HepG2 (cell line): Measurements from ENCODE around the gene USE1. TPM values are rescaled to one million over a fixed set of nuclear protein-coding genes. Genes with fewer than 3 reads are reported as not detected.

ENCODE experiments used
- ADNP ChIP-seq: sonication (generic); formaldehyde crosslinking; IDR thresholded peaks from 2 replicates; pipeline ENCODE4 v1.4.0; 2020; ENCODE audit warnings: missing genetic modification reagents
- ARHGAP35 ChIP-seq: sonication (generic); formaldehyde crosslinking; IDR thresholded peaks from 2 replicates; pipeline ENCODE4 v1.9.0; 2022; ENCODE audit warnings: mild to moderate bottlenecking, inconsistent platforms, moderate library complexity, missing genetic modification reagents, borderline replicate concordance
- ARNTL ChIP-seq: sonication (generic); formaldehyde crosslinking; IDR thresholded peaks from 2 replicates; pipeline ENCODE4 v1.4.0; 2020; ENCODE audit warnings: mild to moderate bottlenecking, missing genetic modification reagents
- BCL3 ChIP-seq: sonication (generic); formaldehyde crosslinking; IDR thresholded peaks from 2 replicates; pipeline ENCODE4 v1.5.1; 2020; ENCODE audit warnings: mild to moderate bottlenecking, missing genetic modification reagents, moderate library complexity
- CC2D1A ChIP-seq: sonication (generic); formaldehyde crosslinking; IDR thresholded peaks from 2 replicates; pipeline ENCODE4 v1.8.1; 2023; ENCODE audit warnings: mild to moderate bottlenecking, missing genetic modification reagents
- EEA1 ChIP-seq: sonication (generic); formaldehyde crosslinking; IDR thresholded peaks from 2 replicates; pipeline ENCODE4 v1.5.1; 2020; ENCODE audit warnings: mild to moderate bottlenecking, missing genetic modification reagents, borderline replicate concordance
- KAT8 ChIP-seq: IDR thresholded peaks from 2 replicates; pipeline ENCODE4 v1.6.1; 2016; ENCODE audit warnings: missing genetic modification reagents, missing compliant biosample characterization
- NFKBIZ ChIP-seq: IDR thresholded peaks from 2 replicates; pipeline ENCODE4 v1.6.1; 2018; ENCODE audit warnings: missing genetic modification reagents, missing compliant biosample characterization
- PRDM4 ChIP-seq: sonication (generic); formaldehyde crosslinking; IDR thresholded peaks from 2 replicates; pipeline ENCODE4 v1.9.0; 2021; ENCODE audit warnings: missing genetic modification reagents, borderline replicate concordance
- RXRA ChIP-seq: sonication (generic); formaldehyde crosslinking; IDR thresholded peaks from 2 replicates; pipeline ENCODE4 v1.5.1; 2020; ENCODE audit warnings: missing genetic modification reagents
- SIN3A ChIP-seq: IDR thresholded peaks from 2 replicates; pipeline ENCODE4 v1.6.1; 2011; ENCODE audit warnings: low read depth, mild to moderate bottlenecking, control low read depth, low read length, borderline replicate concordance
- SP2 ChIP-seq: sonication (generic); formaldehyde crosslinking; IDR thresholded peaks from 2 replicates; pipeline ENCODE4 v1.5.1; 2020; ENCODE audit warnings: mild to moderate bottlenecking, missing genetic modification reagents
- TBX3 ChIP-seq: fragments of 450-650 bp; IDR thresholded peaks from 2 replicates; pipeline ENCODE4 v1.6.1; 2017; ENCODE audit warnings: antibody characterized with exemption, mild to moderate bottlenecking, inconsistent platforms, borderline replicate concordance
- ZBTB7A ChIP-seq: sonication (generic); formaldehyde crosslinking; IDR thresholded peaks from 2 replicates; pipeline ENCODE4 v1.8.0; 2022; ENCODE audit warnings: mild to moderate bottlenecking, missing genetic modification reagents
- ZFP1 ChIP-seq: IDR thresholded peaks from 2 replicates; pipeline ENCODE4 v1.6.1; 2016
- ZNF263 ChIP-seq: sonication (generic); formaldehyde crosslinking; IDR thresholded peaks from 2 replicates; pipeline ENCODE4 v1.4.0; 2020; ENCODE audit warnings: missing genetic modification reagents
- ZNF274 ChIP-seq: sonication (generic); formaldehyde crosslinking; IDR thresholded peaks from 2 replicates; pipeline ENCODE4 v1.5.1; 2020; ENCODE audit warnings: mild to moderate bottlenecking, missing genetic modification reagents
- ZSCAN9 ChIP-seq: IDR thresholded peaks from 2 replicates; pipeline ENCODE4 v1.6.1; 2016; ENCODE audit warnings: borderline replicate concordance
- polyA plus RNA-seq, 8 experiments: library from polyadenylated mRNA; depleted of rRNA in 3 of 8; stranded (reverse) in 7 of 8; unstranded in 1 of 8; fragments of >200 nt; fragmentation: Illumina TruSeq in 4 of 8; extraction: Trizol in 4 of 8; gene quantifications; 2 replicates each; pipeline versions ENCODE4 v1.2.1 to v1.2.3, GENCODE V29; 2011 to 2016; ENCODE audit warnings: low read depth in 4 of 8, missing spikeins in 1 of 8, mixed read lengths in 1 of 8; ENCODE audit not compliant: insufficient read depth in 1 of 8
- total RNA-seq, 5 experiments: library from RNA; depleted of rRNA; stranded (reverse); fragments of >200 nt; fragmentation: Illumina TruSeq; extraction: Trizol; gene quantifications; 2 replicates each; pipeline ENCODE4 v1.2.3, GENCODE V29; 2016; ENCODE audit warnings: low read depth in 1 of 5
- TF ChIP-seq, protein P1 (sequence below): sonication (generic); formaldehyde crosslinking; IDR thresholded peaks from 2 replicates; pipeline ENCODE4 v1.4.0; 2020; ENCODE audit warnings: mild to moderate bottlenecking, missing genetic modification reagents
- TF ChIP-seq, protein P2 (sequence below): sonication (generic); formaldehyde crosslinking; IDR thresholded peaks from 2 replicates; pipeline ENCODE4 v1.8.1; 2023; ENCODE audit warnings: missing genetic modification reagents, mild to moderate bottlenecking, borderline replicate concordance
- TF ChIP-seq, protein P3 (sequence below): IDR thresholded peaks from 2 replicates; pipeline ENCODE4 v1.6.1; 2016; ENCODE audit warnings: mild to moderate bottlenecking
- TF ChIP-seq, protein P4 (sequence below): sonication (generic); formaldehyde crosslinking; IDR thresholded peaks from 2 replicates; pipeline ENCODE4 v1.4.0; 2020; ENCODE audit warnings: mild to moderate bottlenecking, low read depth, missing genetic modification reagents

The USE1 gene
- total and polyA plus RNA-seq, 2 of the 13 experiments (the other 11 are each of a cell fraction or from before 2014, with no cell fraction given): 9.9 to 17.6 TPM

DNA sequence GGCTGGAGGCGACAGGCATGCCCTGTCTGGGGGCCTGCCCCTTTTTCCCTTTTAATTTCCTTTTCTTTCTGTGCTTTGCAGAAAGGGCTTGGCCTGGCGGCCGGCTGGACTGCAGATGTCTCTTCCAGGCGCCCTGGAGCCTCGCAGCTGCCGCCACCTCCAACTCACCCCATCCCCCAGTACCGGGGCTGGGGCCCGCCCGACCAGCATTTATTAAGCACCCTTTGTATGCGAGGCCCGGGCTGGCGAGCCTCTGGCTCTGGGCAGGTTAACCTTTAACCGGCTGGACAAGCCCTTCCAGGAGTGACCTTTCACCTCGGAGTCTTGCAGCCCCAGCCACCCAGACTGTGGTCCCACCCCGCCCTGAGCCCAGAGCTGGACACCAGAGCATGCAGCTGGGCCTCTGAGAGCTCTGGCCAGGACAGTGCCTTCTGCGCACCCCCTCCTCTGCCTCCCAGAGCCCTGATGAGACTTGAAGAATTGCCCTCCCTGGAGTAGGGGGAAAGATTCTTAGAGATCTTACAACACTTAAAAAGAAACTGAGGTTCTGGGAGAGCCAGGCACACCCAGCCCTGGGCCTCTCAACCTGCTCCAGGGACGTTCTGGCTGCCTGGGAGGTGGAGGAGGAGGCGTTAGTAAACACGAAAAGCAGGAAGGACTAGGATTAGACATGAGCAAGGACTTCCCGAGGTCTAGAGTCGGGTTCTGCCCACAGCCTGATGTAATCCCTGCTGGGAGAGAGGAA is 31.7 kb downstream of the USE1 start (continued):
- TF ChIP-seq PRDM4 (CRISPR knock-in tag) (no peak), RXRA (peak; percentile 77; the same call in 1 of the 2 replicates), ZFP1 (no peak), KAT8 (peak; percentile 50; the same call in 1 of the 2 replicates), ARNTL (CRISPR knock-in tag) (0 out of 2 replicates have a peak, but pooled peaks have one; percentile 22), ARHGAP35 (no peak), CC2D1A (CRISPR knock-in tag) (no peak), ZNF263 (CRISPR knock-in tag) (peak; percentile 14; the same call in 1 of the 2 replicates), NFKBIZ (CRISPR knock-in tag) (no peak), SP2 (no peak), EEA1 (CRISPR knock-in tag) (no peak), ZSCAN9 (CRISPR knock-in tag) (no peak), ZBTB7A (CRISPR knock-in tag) (no peak), ADNP (CRISPR knock-in tag) (peak; percentile 97), TBX3 (no peak), ZNF274 (CRISPR knock-in tag) (no peak), BCL3 (CRISPR knock-in tag) (no peak), SIN3A (0 out of 2 replicates have a peak, but pooled peaks have one; percentile 43)
- TF ChIP-seq, protein P1, sequence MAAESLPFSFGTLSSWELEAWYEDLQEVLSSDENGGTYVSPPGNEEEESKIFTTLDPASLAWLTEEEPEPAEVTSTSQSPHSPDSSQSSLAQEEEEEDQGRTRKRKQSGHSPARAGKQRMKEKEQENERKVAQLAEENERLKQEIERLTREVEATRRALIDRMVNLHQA (CRISPR knock-in tag): no peak
- TF ChIP-seq, protein P2, sequence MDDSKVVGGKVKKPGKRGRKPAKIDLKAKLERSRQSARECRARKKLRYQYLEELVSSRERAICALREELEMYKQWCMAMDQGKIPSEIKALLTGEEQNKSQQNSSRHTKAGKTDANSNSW: no peak
- TF ChIP-seq, protein P3, sequence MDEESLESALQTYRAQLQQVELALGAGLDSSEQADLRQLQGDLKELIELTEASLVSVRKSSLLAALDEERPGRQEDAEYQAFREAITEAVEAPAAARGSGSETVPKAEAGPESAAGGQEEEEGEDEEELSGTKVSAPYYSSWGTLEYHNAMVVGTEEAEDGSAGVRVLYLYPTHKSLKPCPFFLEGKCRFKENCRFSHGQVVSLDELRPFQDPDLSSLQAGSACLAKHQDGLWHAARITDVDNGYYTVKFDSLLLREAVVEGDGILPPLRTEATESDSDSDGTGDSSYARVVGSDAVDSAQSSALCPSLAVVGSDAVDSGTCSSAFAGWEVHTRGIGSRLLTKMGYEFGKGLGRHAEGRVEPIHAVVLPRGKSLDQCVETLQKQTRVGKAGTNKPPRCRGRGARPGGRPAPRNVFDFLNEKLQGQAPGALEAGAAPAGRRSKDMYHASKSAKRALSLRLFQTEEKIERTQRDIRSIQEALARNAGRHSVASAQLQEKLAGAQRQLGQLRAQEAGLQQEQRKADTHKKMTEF (CRISPR knock-in tag): peak; percentile 73
- TF ChIP-seq, protein P4, sequence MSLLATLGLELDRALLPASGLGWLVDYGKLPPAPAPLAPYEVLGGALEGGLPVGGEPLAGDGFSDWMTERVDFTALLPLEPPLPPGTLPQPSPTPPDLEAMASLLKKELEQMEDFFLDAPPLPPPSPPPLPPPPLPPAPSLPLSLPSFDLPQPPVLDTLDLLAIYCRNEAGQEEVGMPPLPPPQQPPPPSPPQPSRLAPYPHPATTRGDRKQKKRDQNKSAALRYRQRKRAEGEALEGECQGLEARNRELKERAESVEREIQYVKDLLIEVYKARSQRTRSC (CRISPR knock-in tag): no peak
